Keratinocyte (primary cell): ENCODE measurements around the gene TMEM132E. TPM values are rescaled to one million over a fixed set of nuclear protein-coding genes. Genes with fewer than 3 reads are reported as not detected.

Experiments
- DNase-seq: peaks from one replicate; pipeline ENCODE4 v3.0.0-alpha.2; 2011; ENCODE audit warnings: low read depth, missing footprints, low spot score
- FAIRE-seq: peaks from 2 replicates; lab custom pipeline; 2011; peaks lifted over from hg19 to GRCh38; lab: Jason Lieb, UNC
- H2AFZ ChIP-seq: 2 replicates; pipeline ENCODE4 v1.6.0; 2012; ENCODE audit warnings: low read length, control low read depth, inconsistent platforms; ENCODE audit not compliant: control insufficient read depth
- H3K27ac ChIP-seq: 2 replicates; pipeline ENCODE4 v1.5.1; 2011; ENCODE audit warnings: low read length; ENCODE audit not compliant: control insufficient read depth, insufficient read depth
- H3K27me3 ChIP-seq: 3 replicates; pipeline ENCODE4 v1.6.0; 2011; ENCODE audit warnings: low read length; ENCODE audit not compliant: control insufficient read depth, insufficient read depth; ENCODE audit errors: extremely low read depth
- H3K36me3 ChIP-seq, 2 experiments: 2 replicates in 1 of 2; 3 replicates in 1 of 2; pipeline ENCODE4 v1.5.1; 2011; ENCODE audit warnings: low read length in 2 of 2, mild to moderate bottlenecking in 1 of 2; ENCODE audit not compliant: control insufficient read depth in 2 of 2, insufficient read depth in 2 of 2; ENCODE audit errors: extremely low read depth in 1 of 2
- H3K4me1 ChIP-seq: 3 replicates; pipeline ENCODE4 v1.5.1; 2011; ENCODE audit warnings: low read length; ENCODE audit not compliant: control insufficient read depth, insufficient read depth; ENCODE audit errors: extremely low read depth
- H3K4me2 ChIP-seq: 3 replicates; pipeline ENCODE4 v1.6.0; 2011; ENCODE audit warnings: low read depth, low read length; ENCODE audit not compliant: control insufficient read depth, insufficient read depth; ENCODE audit errors: extremely low read depth
- H3K4me3 ChIP-seq, 3 experiments: fragments of 200-600 bp in 1 of 3; sonication (generic) in 1 of 3; 2 replicates in 2 of 3; 3 replicates in 1 of 3; pipeline ENCODE4 v1.5.1; 2011 to 2016; ENCODE audit warnings: low read length in 3 of 3, mild to moderate bottlenecking in 3 of 3, control low read depth in 2 of 3, inconsistent platforms in 1 of 3, low read depth in 1 of 3, mixed read lengths in 1 of 3, mixed run types in 1 of 3, moderate library complexity in 1 of 3; ENCODE audit not compliant: control insufficient read depth in 2 of 3, insufficient read depth in 2 of 3; ENCODE audit errors: extremely low read depth in 1 of 3
- H3K79me2 ChIP-seq: 2 replicates; pipeline ENCODE4 v1.6.0; 2012; ENCODE audit warnings: low read length; ENCODE audit not compliant: control insufficient read depth, insufficient read depth
- H3K9ac ChIP-seq: 3 replicates; pipeline ENCODE4 v1.6.0; 2011; ENCODE audit warnings: low read length; ENCODE audit not compliant: control insufficient read depth, insufficient read depth; ENCODE audit errors: extremely low read depth
- H3K9me1 ChIP-seq: 3 replicates; pipeline ENCODE4 v1.6.0; 2011; ENCODE audit warnings: low read length; ENCODE audit not compliant: control insufficient read depth, insufficient read depth; ENCODE audit errors: extremely low read depth
- H3K9me3 ChIP-seq: 2 replicates; pipeline ENCODE4 v1.5.1; 2012; ENCODE audit warnings: low read depth, low read length; ENCODE audit not compliant: control insufficient read depth
- H4K20me1 ChIP-seq: 3 replicates; pipeline ENCODE4 v1.6.0; 2011; ENCODE audit warnings: low read length; ENCODE audit not compliant: control insufficient read depth, insufficient read depth; ENCODE audit errors: extremely low read depth
- CTCF ChIP-seq, 3 experiments: IDR thresholded peaks in 1 of 3; conservative IDR thresholded peaks in 1 of 3; optimal IDR thresholded peaks in 1 of 3; 2 replicates in 2 of 3; 3 replicates in 1 of 3; pipeline versions ENCODE3 to v1.5.1; 2011; ENCODE audit warnings: low read length in 3 of 3, mild to moderate bottlenecking in 3 of 3, moderate library complexity in 2 of 3, control low read depth in 1 of 3, inconsistent platforms in 1 of 3; ENCODE audit not compliant: insufficient read depth in 2 of 3; ENCODE audit errors: extremely low read depth in 1 of 3
- EZH2 ChIP-seq: IDR thresholded peaks from one replicate; pipeline ENCODE4 v1.6.1; 2012; ENCODE audit warnings: inconsistent platforms, mild to moderate bottlenecking, low read length, moderate library complexity
- dilution Hi-C: fragments of 300-500 bp; cut with MboI; formaldehyde crosslinking; loops from one replicate; pipeline ENCODE4 v1.7.0; 2020; ENCODE audit warnings: low sequenced_read_pairs; ENCODE audit not compliant: extremely low pct_ligation_motif_present
- polyA plus RNA-seq, 5 experiments: library from polyadenylated mRNA; depleted of rRNA in 3 of 5; stranded (reverse) in 3 of 5; stranded (forward) in 1 of 5; unstranded in 1 of 5; fragments of >200 nt; gene quantifications; 1 replicate in 1 of 5; 2 replicates in 3 of 5; 3 replicates in 1 of 5; pipeline versions ENCODE4 v1.2.1 to v1.2.3, GENCODE V29; 2011 to 2012; ENCODE audit warnings: missing spikeins in 2 of 5, low read depth in 1 of 5, low replicate concordance in 1 of 5

TMEM132E gene
- polyA plus RNA-seq, 1 donor (not counting 4 experiments of a cell fraction or from before 2014, with no cell fraction given): not detected

- FAIRE-seq: no peak
- Histone ChIP-seq H3K27me3 (peaks cover 5% of the 10 kb centered on the region), H3K4me3 (no peak overlapping the region), H3K79me2 (no peaks in the 10 kb centered on the region), H2AFZ (no peak overlapping the region), H4K20me1 (no peaks in the 10 kb centered on the region), H3K9ac (no peak overlapping the region), H3K9me1 (no peaks in the 10 kb centered on the region), H3K36me3 (no peaks in the 10 kb centered on the region), H3K4me2 (no peak overlapping the region), H3K9me3 (no peaks in the 10 kb centered on the region), H3K27ac (no peak overlapping the region), H3K4me1 (no peaks in the 10 kb centered on the region)
- DNase-seq: no peak
- dilution Hi-C loops: no loop called here
- TF ChIP-seq CTCF (optimal IDR thresholded peaks at IDR 0.05 in 1 of 3, IDR thresholded peaks at IDR 0.05 in 1 of 3, conservative IDR thresholded peaks at IDR 0.05 in 1 of 3; ENCODE audit: extremely low read depth in 1 of 3, insufficient read depth in 2 of 3, low read length in 3 of 3) (no peak), EZH2 (no peak)
These were observed 70.8 kb downstream of the TMEM132E start for GRCh38 chr17:34650051-34650750.

- TF ChIP-seq EZH2 (no peak), CTCF (optimal IDR thresholded peaks at IDR 0.05 in 1 of 3, IDR thresholded peaks at IDR 0.05 in 1 of 3, conservative IDR thresholded peaks at IDR 0.05 in 1 of 3; ENCODE audit: extremely low read depth in 1 of 3, insufficient read depth in 2 of 3, low read length in 3 of 3) (no peak)
- Histone ChIP-seq H3K36me3 (no peaks in the 10 kb centered on the region), H3K9ac (no peak overlapping the region), H3K79me2 (no peaks in the 10 kb centered on the region), H3K9me1 (no peaks in the 10 kb centered on the region), H3K4me1 (no peaks in the 10 kb centered on the region), H4K20me1 (no peaks in the 10 kb centered on the region), H3K27ac (no peak overlapping the region), H3K4me3 (no peak overlapping the region), H2AFZ (no peak overlapping the region), H3K4me2 (no peak overlapping the region), H3K9me3 (no peaks in the 10 kb centered on the region), H3K27me3 (peaks cover 5% of the 10 kb centered on the region)
- no peak for DNase-seq
- dilution Hi-C loops: no loop called here
- FAIRE-seq: no peak
These were observed 72.0 kb downstream of the TMEM132E start for GRCh38 chr17:34651402-34651811.
